Brain microvascular endothelial cell (primary cell): ENCODE results near the gene POLR1H.

ENCODE experiments used
- DNase-seq: peaks from one replicate; pipeline ENCODE4 v3.0.0-alpha.2; 2020
- H3K27ac ChIP-seq: fragments of 250-450 bp; sonication (Bioruptor Pico); 2 replicates; pipeline ENCODE4 v1.5.1; 2020; ENCODE audit warnings: mild to moderate bottlenecking, moderate library complexity
- H3K27me3 ChIP-seq: fragments of 250-450 bp; sonication (Bioruptor Pico); replicated peaks from 2 replicates; pipeline ENCODE4 v1.5.1; 2020; ENCODE audit warnings: mild to moderate bottlenecking
- H3K36me3 ChIP-seq: fragments of 250-450 bp; sonication (Bioruptor Pico); replicated peaks from 2 replicates; pipeline ENCODE4 v1.5.1; 2020; ENCODE audit warnings: mild to moderate bottlenecking
- H3K4me3 ChIP-seq: 2 replicates; pipeline ENCODE4 v1.5.1; 2011; ENCODE audit warnings: low read depth, mild to moderate bottlenecking, control low read depth, low read length, moderate library complexity
- in situ Hi-C: cut with HindIII; loops from 2 replicates; pipeline ENCODE4 v1.10.0; 2017; ENCODE audit warnings: low sequenced_read_pairs, low pct_ligation_motif_present
- TF ChIP-seq, protein P1 (sequence below): IDR thresholded peaks from 2 replicates; pipeline ENCODE4 v1.5.1; 2011; ENCODE audit warnings: low read depth, mild to moderate bottlenecking, moderate library complexity, low read length, control low read depth, inconsistent platforms; ENCODE audit errors: missing control alignments

POLR1H gene

DNA sequence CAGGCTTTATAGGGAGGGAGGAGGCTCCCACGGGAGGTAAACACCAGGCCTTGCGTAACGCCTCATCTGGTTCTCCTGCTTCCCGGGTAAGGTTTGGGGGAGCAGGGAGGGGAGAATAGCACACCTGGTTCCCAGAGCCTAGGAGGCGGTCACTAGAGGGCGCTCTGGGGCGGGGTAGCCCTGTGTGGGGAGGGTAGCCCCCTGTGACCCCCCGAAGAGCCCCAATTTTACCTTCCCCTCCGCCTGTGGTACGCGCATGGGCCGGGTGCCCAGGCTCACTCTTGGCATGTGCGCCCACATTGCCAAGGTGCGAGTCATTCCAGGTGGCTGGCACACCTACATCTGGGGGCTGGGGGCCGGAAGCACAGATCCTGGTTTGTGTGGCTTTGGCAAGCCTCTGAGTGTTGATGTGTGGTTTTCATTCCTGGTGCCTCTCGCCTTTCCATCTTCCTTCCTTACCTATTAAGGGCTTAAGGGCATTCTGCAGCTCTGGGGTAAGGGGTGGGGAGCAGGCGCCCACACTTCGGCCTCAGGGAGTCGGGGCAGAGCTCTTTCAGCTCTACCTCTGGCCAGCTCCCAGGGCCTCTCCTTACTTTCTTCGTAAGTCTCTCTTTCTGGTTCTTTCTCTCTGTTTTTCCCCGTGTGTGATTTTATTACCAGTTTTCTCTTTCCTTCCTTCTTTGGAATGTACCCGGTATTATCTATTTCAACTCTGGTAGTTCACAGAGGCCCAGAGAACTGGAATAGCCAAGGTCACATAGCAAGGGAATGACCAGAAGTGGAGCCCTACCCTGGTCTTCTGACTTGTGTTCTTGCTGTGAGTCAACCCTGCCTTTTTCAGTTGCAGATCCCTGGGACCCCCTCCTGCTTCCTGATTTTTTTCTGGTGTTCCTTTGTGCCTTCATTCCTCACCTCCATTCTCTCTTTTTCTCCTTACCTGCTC lies 15.0 kb downstream of the POLR1H start:
- Histone ChIP-seq H3K27me3 (peaks cover 58% of the 10 kb centered on the region), H3K27ac (no peak overlapping the region), H3K36me3 (no peaks in the 10 kb centered on the region), H3K4me3 (no peak overlapping the region)
- in situ Hi-C loops = no loop called here
- no peak for DNase-seq
- TF ChIP-seq, protein P1, sequence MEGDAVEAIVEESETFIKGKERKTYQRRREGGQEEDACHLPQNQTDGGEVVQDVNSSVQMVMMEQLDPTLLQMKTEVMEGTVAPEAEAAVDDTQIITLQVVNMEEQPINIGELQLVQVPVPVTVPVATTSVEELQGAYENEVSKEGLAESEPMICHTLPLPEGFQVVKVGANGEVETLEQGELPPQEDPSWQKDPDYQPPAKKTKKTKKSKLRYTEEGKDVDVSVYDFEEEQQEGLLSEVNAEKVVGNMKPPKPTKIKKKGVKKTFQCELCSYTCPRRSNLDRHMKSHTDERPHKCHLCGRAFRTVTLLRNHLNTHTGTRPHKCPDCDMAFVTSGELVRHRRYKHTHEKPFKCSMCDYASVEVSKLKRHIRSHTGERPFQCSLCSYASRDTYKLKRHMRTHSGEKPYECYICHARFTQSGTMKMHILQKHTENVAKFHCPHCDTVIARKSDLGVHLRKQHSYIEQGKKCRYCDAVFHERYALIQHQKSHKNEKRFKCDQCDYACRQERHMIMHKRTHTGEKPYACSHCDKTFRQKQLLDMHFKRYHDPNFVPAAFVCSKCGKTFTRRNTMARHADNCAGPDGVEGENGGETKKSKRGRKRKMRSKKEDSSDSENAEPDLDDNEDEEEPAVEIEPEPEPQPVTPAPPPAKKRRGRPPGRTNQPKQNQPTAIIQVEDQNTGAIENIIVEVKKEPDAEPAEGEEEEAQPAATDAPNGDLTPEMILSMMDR = peak; percentile 57

DNA sequence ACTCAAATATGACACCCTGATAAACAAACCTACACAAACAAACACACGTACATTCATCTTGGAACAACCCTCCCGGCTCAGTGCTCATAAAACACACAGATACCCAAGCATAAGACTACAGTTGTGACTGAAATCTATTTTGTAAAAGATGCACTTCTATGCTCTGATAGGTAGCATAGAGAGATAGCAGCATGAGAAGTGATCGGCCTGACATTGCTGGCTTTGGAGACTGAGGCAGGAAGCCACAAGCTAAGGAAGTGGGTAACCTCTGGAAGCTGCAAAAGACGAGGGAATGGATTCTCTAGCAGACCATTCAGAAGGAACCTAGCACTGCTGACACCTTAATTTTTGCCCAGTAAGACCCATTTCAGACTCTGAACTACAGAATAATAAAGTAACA lies 16.2 kb downstream of the POLR1H start:
- H3K27me3 ChIP-seq = peaks cover 57% of the 10 kb centered on the region
- in situ Hi-C loops = no loop called here

DNA sequence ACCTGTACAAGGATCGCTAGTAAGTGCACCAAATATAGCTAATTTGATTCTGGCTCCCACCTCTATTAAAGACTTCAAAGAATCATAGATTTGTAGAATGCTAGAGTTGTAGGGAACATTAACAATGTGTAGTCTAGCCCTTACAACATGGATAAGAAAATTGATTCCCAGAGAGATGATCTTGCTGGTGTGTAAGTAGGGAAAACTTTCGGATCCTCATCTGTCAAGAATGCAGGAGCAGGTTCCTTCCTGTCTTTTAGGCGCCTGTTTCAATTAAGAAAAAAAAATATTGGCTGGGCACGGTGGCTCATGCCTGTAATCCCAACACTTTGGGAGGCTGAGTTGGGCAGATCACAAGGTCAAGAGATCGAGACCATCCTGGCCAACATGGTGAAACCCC lies 26.8 kb downstream of the POLR1H start:
- no peak for DNase-seq
- H3K36me3 ChIP-seq = no peaks in the 10 kb centered on the region
- no peak overlapping the region for H3K4me3 ChIP-seq
- in situ Hi-C loops = no loop called here
- H3K27ac ChIP-seq = no peak overlapping the region
- TF ChIP-seq, protein P1 = no peak
- peaks cover 10% of the 10 kb centered on the region for H3K27me3 ChIP-seq

More for the DNA sequence above, 16.2 kb downstream of the POLR1H start:
- H3K4me3 ChIP-seq = no peak overlapping the region
- DNase-seq = no peak
- H3K36me3 ChIP-seq = no peaks in the 10 kb centered on the region
- TF ChIP-seq, protein P1 = no peak
- no peak overlapping the region for H3K27ac ChIP-seq

DNA sequence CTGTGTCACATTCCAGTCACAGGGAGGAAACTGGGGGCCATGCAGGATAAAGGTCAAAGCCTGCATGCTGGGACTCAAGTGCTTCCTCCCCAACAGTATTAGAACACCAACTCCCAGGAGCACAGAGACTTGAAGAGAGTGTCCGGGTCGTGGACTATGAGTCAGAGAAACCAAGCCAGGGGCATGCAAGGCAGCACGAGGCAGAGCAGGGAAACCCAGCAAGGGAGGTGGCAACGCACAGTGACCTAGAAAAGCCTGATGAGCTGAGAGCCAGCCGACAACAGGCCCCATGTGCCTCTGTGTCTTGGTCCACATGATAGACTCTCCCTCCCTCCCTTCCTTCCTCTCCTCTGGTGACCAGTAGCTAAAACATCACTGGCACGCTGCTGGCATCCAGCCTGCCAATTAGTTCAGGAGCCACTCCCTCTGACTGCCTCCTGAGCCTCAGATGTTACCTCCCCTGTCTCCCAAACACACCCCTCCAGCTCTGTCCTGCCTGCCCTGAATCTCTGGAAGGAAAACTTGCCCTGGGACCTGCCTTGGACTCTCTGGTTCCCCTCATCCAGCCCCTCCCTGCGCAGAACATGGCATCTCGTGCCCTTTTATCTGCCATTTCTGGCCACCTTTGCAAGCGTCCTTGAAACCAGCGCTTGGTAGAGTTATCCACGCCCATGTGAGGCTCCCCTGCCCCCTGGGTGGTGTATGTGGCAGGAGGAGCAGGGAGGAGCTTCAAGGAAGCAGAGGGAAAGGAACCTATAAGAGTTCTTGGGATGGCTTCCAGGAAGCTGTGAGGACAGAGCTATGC lies 30.7 kb downstream of the POLR1H start:
- no peak overlapping the region for H3K27ac ChIP-seq
- DNase-seq = no peak
- no peaks in the 10 kb centered on the region for H3K36me3 ChIP-seq
- TF ChIP-seq, protein P1 = no peak
- peaks cover 16% of the 10 kb centered on the region for H3K27me3 ChIP-seq
- no peak overlapping the region for H3K4me3 ChIP-seq
- in situ Hi-C loops = no loop called here

DNA sequence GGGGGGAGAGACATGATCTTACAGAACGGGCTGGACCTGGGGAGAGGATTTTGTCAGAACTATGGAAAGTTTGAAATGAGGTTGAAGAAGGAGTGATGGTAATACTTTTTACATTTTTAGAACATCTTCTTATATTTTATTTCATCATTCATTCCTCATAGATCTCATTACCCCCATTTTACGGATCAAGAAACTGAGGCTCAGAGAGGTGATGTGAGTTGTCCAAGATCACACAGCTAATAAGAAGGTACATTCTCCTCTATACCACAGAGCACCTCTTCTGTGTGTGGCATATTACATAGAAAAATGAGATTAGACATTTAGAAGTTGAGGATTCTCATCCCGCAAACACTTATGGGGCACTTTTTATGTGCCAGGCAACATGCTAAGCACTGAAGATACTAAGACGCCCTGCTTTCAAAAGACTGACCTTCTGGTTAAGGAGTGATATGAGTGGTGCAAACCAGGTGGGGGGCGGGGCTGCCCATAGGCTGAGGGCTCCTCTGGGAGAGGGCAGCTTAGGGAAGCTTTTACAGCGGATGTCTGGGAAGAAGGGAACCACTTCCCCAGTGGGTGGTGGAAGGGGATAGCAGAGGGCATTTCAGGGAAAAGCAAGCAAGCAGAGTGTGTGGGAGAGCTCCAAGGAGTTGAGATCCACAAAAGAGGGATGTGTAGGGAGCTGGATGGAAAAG lies 31.9 kb downstream of the POLR1H start:
- peaks cover 23% of the 10 kb centered on the region for H3K27me3 ChIP-seq
- H3K27ac ChIP-seq = no peak overlapping the region
- in situ Hi-C loops = no loop called here
- no peak overlapping the region for H3K4me3 ChIP-seq
- TF ChIP-seq, protein P1 = no peak
- H3K36me3 ChIP-seq = no peaks in the 10 kb centered on the region
- DNase-seq = no peak
